ENCODE data around the gene CRYAB.

- TF ChIP-seq TAF1 (IDR thresholded peaks at IDR 0.05; ENCODE audit: low read depth, low read length) (no peak), POLR2A (IDR thresholded peaks at IDR 0.05; ENCODE audit: low read depth, low read length) (no peak), POLR2AphosphoS5 (IDR thresholded peaks at IDR 0.05; ENCODE audit: low read depth, low read length) (no peak)
Measured at GRCh38 chr11:111957663-111958444, 46.3 kb upstream of the CRYAB start.
